ENCODE data around the gene MRTO4.
"Not testable (repeated sequence)": the region's sequence is repeated elsewhere in the genome, so short reads cannot be mapped to it uniquely, and the experiment has no call there.

MRTO4 gene

DNA sequence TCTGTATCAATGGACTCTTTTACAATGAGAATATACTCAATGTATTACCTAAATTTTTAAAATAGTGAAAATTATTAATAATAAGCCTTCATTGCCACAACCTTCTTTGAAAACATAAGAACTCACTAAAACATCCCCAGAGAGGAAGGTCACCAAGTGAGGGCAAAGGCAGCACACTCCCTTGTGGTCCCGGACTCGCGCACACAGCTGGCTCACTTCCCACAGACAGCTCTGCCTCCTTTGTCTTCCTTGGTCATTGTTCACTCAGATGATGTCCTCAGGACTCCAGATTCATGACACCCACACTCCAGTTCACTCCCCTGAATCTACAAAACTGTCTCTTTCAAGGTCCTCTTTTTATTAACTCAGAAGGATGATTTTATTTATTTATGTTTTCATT, 22.4 kb upstream of the MRTO4 start:
- TF ChIP-seq CTCF (IDR thresholded peaks at IDR 0.05; ENCODE audit: control insufficient read depth, insufficient read depth, low read depth, low read length, missing control alignments): no peak
- no peak overlapping the region for H3K4me3 ChIP-seq (ENCODE audit: control insufficient read depth, low read depth, low read length)
- DNase-seq (ENCODE audit: low read depth): no peak

DNA sequence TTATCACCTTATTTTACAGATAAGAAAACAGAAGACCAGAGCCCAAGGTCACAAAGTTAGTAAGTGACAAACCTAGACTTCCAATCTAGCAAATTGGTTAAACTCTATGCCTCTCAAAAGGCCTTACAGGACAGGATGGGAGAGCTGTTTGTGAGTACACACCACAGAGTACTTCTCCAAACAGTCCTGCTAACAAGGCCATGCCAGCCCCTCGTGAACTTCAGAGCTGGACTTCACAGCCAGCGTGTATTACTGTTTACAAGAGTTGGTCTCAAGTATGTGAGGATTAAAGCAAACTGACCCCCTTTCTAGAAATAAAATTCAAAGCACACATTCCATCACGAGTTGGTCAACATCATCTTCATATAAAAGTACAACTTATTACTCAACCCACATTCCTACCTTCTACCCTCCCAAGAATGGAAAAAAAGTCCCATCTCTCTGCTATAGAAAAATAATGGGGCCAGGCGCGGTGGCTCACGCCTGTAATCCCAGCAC, 21.7 kb upstream of the MRTO4 start:
- no peak for TF ChIP-seq CTCF (IDR thresholded peaks at IDR 0.05; ENCODE audit: control insufficient read depth, insufficient read depth, low read depth, low read length, missing control alignments)
- H3K4me3 ChIP-seq (ENCODE audit: control insufficient read depth, low read depth, low read length): no peak overlapping the region
- no peak for DNase-seq (ENCODE audit: low read depth)

GRCh38 chr1:19231736-19232523, 19.7 kb upstream of the MRTO4 start:
- not testable (repeated sequence) for H3K4me3 ChIP-seq (ENCODE audit: control insufficient read depth, low read depth, low read length); DNase-seq (ENCODE audit: low read depth)

DNA sequence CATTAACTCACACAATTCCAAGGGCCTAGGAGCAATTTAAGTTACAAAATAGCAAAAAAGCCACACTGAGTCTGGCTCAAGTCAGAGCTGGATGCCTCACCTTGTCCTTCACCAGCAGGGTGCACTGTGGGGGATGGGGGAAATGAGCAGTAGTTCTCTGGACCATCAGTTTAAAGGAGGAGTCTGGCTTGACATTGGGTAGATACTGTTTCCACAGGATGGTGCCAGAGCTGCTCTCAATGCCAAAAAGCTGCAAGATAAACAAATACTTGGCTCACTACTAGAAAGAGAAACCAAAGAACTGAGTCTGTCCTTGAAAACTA, 19.1 kb upstream of the MRTO4 start:
- peak; percentile 16 for TF ChIP-seq CTCF (IDR thresholded peaks at IDR 0.05; ENCODE audit: control insufficient read depth, insufficient read depth, low read depth, low read length, missing control alignments)
- no peak overlapping the region for H3K4me3 ChIP-seq (ENCODE audit: control insufficient read depth, low read depth, low read length)
- DNase-seq (ENCODE audit: low read depth): no peak

DNA sequence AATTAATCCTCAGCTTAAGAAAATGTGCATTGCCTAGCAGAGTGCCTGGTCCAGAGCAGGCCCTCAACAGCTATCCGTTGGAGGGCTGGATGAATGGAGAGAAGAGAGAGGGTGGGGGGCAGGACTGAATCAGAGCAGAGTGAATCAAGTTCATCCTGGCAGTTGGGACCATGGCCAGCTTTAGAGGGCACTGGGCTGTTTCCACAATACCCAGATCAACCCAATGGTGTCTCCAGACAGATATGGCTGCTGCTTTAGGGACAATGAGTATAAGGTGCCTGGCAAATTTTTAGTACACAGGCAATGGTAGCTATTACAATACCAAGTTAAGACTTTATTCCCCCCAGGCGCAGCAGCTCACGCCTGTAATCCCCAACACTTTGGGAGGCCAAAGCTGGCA, 17.4 kb upstream of the MRTO4 start:
- DNase-seq (ENCODE audit: low read depth): no peak
- TF ChIP-seq CTCF (IDR thresholded peaks at IDR 0.05; ENCODE audit: control insufficient read depth, insufficient read depth, low read depth, low read length, missing control alignments): no peak
- no peak overlapping the region for H3K4me3 ChIP-seq (ENCODE audit: control insufficient read depth, low read depth, low read length)

DNA sequence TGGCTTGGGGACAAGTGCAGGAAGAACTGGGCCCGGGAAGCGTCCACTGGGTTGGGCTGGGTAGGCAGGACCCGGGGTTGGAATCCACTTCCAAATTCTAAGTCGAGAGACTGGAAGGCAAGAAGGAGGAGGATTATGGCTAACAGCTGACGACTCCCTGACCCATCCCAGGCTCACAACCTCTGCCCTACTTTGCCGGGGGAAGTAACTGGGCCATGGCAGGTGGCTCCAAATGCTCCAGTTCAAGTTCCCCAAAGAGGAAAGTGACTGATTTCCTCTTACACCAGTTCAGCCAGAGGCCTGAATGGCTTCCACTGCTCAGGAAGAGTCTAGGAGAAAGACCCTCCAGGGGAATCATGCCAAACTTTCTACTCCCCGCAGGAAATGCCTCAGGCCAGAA, 11.7 kb upstream of the MRTO4 start:
- no peak overlapping the region for H3K4me3 ChIP-seq (ENCODE audit: control insufficient read depth, low read depth, low read length)
- no peak for TF ChIP-seq CTCF (IDR thresholded peaks at IDR 0.05; ENCODE audit: control insufficient read depth, insufficient read depth, low read depth, low read length, missing control alignments)
- no peak for DNase-seq (ENCODE audit: low read depth)

- peak; percentile 45 for DNase-seq (ENCODE audit: low read depth)
- peak; percentile 94 for TF ChIP-seq CTCF (IDR thresholded peaks at IDR 0.05; ENCODE audit: control insufficient read depth, insufficient read depth, low read depth, low read length, missing control alignments)
- no peak overlapping the region for H3K4me3 ChIP-seq (ENCODE audit: control insufficient read depth, low read depth, low read length)
Observed at GRCh38 chr1:19240673-19241538, 10.7 kb upstream of the MRTO4 start.
